Measurements from ENCODE around the gene CFAP46.
"Not testable (repeated sequence)": the region's sequence is repeated elsewhere in the genome, so short reads cannot be mapped to it uniquely, and the experiment has no call there.

CFAP46 gene

DNA sequence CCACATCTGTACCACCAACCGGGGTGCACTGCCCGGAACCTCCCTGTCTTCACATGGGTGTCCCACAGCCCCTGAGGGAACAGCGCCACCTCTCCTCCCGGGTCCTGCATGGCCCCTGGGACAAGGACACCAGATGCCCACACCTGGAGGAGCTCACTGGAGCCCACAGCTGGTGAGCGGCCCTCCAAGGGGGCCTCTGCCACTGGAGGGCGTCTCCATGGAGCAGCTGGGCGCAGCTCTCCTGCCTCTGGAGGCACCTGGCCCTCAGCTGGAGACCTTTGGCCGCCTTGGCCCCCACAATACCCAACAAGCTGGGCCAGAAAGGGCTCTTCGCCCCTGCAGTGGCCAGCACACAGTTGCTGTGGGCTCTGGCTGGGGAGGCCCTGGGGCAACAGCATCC is 149.2 kb downstream of the CFAP46 start:
- TF ChIP-seq PPARA (CRISPR knock-in tag; IDR thresholded peaks at IDR 0.05; ENCODE audit: borderline replicate concordance), result no peak
- TF ChIP-seq, protein P1, sequence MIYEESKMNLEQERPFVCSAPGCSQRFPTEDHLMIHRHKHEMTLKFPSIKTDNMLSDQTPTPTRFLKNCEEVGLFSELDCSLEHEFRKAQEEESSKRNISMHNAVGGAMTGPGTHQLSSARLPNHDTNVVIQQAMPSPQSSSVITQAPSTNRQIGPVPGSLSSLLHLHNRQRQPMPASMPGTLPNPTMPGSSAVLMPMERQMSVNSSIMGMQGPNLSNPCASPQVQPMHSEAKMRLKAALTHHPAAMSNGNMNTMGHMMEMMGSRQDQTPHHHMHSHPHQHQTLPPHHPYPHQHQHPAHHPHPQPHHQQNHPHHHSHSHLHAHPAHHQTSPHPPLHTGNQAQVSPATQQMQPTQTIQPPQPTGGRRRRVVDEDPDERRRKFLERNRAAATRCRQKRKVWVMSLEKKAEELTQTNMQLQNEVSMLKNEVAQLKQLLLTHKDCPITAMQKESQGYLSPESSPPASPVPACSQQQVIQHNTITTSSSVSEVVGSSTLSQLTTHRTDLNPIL (CRISPR knock-in tag; IDR thresholded peaks at IDR 0.05; ENCODE audit: low read depth), result no peak
- no peak for TF ChIP-seq OSR1 (CRISPR knock-in tag; IDR thresholded peaks at IDR 0.05)
- no peak for TF ChIP-seq RARB (CRISPR knock-in tag; IDR thresholded peaks at IDR 0.05)
- TF ChIP-seq, protein P2, sequence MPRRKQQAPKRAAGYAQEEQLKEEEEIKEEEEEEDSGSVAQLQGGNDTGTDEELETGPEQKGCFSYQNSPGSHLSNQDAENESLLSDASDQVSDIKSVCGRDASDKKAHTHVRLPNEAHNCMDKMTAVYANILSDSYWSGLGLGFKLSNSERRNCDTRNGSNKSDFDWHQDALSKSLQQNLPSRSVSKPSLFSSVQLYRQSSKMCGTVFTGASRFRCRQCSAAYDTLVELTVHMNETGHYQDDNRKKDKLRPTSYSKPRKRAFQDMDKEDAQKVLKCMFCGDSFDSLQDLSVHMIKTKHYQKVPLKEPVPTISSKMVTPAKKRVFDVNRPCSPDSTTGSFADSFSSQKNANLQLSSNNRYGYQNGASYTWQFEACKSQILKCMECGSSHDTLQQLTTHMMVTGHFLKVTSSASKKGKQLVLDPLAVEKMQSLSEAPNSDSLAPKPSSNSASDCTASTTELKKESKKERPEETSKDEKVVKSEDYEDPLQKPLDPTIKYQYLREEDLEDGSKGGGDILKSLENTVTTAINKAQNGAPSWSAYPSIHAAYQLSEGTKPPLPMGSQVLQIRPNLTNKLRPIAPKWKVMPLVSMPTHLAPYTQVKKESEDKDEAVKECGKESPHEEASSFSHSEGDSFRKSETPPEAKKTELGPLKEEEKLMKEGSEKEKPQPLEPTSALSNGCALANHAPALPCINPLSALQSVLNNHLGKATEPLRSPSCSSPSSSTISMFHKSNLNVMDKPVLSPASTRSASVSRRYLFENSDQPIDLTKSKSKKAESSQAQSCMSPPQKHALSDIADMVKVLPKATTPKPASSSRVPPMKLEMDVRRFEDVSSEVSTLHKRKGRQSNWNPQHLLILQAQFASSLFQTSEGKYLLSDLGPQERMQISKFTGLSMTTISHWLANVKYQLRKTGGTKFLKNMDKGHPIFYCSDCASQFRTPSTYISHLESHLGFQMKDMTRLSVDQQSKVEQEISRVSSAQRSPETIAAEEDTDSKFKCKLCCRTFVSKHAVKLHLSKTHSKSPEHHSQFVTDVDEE (CRISPR knock-in tag; IDR thresholded peaks at IDR 0.05), result no peak
- TF ChIP-seq ZC3H10 (CRISPR knock-in tag; IDR thresholded peaks at IDR 0.05), result no peak
- TF ChIP-seq ZNF565 (CRISPR knock-in tag; conservative IDR thresholded peaks at IDR 0.05; ENCODE audit: low read depth), result no peak
- no peak for TF ChIP-seq ESRRG (CRISPR knock-in tag; IDR thresholded peaks at IDR 0.05)
- TF ChIP-seq, protein P3, sequence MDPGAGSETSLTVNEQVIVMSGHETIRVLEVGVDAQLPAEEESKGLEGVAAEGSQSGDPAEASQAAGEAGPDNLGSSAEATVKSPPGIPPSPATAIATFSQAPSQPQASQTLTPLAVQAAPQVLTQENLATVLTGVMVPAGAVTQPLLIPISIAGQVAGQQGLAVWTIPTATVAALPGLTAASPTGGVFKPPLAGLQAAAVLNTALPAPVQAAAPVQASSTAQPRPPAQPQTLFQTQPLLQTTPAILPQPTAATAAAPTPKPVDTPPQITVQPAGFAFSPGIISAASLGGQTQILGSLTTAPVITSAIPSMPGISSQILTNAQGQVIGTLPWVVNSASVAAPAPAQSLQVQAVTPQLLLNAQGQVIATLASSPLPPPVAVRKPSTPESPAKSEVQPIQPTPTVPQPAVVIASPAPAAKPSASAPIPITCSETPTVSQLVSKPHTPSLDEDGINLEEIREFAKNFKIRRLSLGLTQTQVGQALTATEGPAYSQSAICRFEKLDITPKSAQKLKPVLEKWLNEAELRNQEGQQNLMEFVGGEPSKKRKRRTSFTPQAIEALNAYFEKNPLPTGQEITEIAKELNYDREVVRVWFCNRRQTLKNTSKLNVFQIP (CRISPR knock-in tag; IDR thresholded peaks at IDR 0.05; ENCODE audit: borderline replicate concordance, low read depth), result no peak
- TF ChIP-seq, protein P4, sequence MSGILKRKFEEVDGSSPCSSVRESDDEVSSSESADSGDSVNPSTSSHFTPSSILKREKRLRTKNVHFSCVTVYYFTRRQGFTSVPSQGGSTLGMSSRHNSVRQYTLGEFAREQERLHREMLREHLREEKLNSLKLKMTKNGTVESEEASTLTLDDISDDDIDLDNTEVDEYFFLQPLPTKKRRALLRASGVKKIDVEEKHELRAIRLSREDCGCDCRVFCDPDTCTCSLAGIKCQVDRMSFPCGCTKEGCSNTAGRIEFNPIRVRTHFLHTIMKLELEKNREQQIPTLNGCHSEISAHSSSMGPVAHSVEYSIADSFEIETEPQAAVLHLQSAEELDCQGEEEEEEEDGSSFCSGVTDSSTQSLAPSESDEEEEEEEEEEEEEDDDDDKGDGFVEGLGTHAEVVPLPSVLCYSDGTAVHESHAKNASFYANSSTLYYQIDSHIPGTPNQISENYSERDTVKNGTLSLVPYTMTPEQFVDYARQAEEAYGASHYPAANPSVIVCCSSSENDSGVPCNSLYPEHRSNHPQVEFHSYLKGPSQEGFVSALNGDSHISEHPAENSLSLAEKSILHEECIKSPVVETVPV (CRISPR knock-in tag; IDR thresholded peaks at IDR 0.05), result no peak
- no peak for TF ChIP-seq TCF4 (CRISPR knock-in tag; IDR thresholded peaks at IDR 0.05; ENCODE audit: borderline replicate concordance)
- no peak for TF ChIP-seq BACH2 (CRISPR knock-in tag; IDR thresholded peaks at IDR 0.05; ENCODE audit: borderline replicate concordance)
- no peak for TF ChIP-seq SNAI2 (CRISPR knock-in tag; IDR thresholded peaks at IDR 0.05)
- TF ChIP-seq ZFP30 (CRISPR knock-in tag; IDR thresholded peaks at IDR 0.05), result no peak
- ATAC-seq, result no peak

DNA sequence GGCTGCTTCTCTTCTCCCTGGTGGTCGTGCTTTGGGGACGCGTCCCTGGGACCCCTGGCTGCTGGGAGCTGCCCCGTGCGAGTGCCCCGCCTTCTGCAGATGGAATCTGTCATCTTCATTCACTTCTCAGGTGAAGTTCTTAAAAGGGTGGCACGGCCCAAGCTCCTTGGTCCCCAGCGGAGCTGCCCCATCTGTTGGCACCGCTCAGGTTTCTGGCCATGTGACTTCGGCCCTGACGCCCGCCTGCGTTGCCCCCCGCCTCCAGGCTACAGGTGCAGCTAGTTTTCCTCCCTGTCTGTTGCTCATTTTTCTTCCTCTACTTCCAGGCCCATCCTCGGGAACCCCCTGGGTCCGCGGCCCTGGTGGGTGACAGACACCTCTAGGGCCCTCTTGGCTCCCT is 149.6 kb downstream of the CFAP46 start:
- ATAC-seq, result no peak
- TF ChIP-seq RARB (CRISPR knock-in tag; IDR thresholded peaks at IDR 0.05) (no peak), ZFP30 (CRISPR knock-in tag; IDR thresholded peaks at IDR 0.05) (no peak), SNAI2 (CRISPR knock-in tag; IDR thresholded peaks at IDR 0.05) (no peak), OSR1 (CRISPR knock-in tag; IDR thresholded peaks at IDR 0.05) (no peak), ARNTL (CRISPR knock-in tag; IDR thresholded peaks at IDR 0.05; ENCODE audit: borderline replicate concordance, low read depth) (no peak), PPARA (CRISPR knock-in tag; IDR thresholded peaks at IDR 0.05; ENCODE audit: borderline replicate concordance) (no peak), GLIS3 (CRISPR knock-in tag; IDR thresholded peaks at IDR 0.05) (no peak), ESRRG (CRISPR knock-in tag; IDR thresholded peaks at IDR 0.05) (no peak), ZNF8 (CRISPR knock-in tag; IDR thresholded peaks at IDR 0.05) (no peak), CSDC2 (CRISPR knock-in tag; IDR thresholded peaks at IDR 0.05) (no peak), ZNF565 (CRISPR knock-in tag; conservative IDR thresholded peaks at IDR 0.05; ENCODE audit: low read depth) (no peak), ISL1 (CRISPR knock-in tag; IDR thresholded peaks at IDR 0.05) (no peak), TCF4 (CRISPR knock-in tag; IDR thresholded peaks at IDR 0.05; ENCODE audit: borderline replicate concordance) (no peak)
- TF ChIP-seq, protein P2 (CRISPR knock-in tag; IDR thresholded peaks at IDR 0.05), result no peak
- TF ChIP-seq, protein P4 (CRISPR knock-in tag; IDR thresholded peaks at IDR 0.05), result no peak

DNA sequence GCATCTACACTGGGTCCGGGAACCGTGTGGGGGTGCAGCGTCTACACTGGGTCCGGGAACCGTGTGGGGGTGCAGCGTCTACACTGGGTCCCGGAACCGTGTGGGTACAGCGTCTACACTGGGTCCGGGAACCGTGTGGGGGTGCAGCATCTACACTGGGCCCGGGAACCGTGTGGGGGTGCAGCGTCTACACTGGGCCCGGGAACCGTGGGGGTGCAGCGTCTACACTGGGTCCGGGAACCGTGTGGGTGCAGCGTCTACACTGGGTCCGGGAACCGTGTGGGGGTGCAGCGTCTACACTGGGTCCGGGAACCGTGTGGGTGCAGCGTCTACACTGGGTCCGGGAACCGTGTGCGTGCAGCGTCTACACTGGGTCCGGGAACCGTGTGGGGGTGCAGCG is 150.3 kb downstream of the CFAP46 start:
- not testable (repeated sequence) for ATAC-seq

Measured in SK-N-SH treated with all-trans-retinoic acid at 6 μM for 48 hours (cell line).